Central memory CD8-positive, alpha-beta T cell (primary cell): ENCODE measurements around the gene FOXL3.

Experiments used
- ATAC-seq: fragments of 150-1000 bp; cut with Tn5 transposase; replicated peaks from 2 replicates; pipeline ENCODE4 v1.10.0; 2022; ENCODE audit warnings: mild to moderate bottlenecking, moderate FRiP score, moderate number of reproducible peaks; ENCODE audit not compliant: poor library complexity, severe bottlenecking; ENCODE audit errors: extremely low read depth
- DNase-seq, 2 donors: peaks; one replicate each; pipeline ENCODE4 v3.0.0; 2021; ENCODE audit warnings: low spot score in 2 of 2
- H3K27ac Mint-ChIP-seq: one replicate; pipeline ENCODE4 v1.8.0; 2022; ENCODE audit warnings: low read depth, mild to moderate bottlenecking, moderate library complexity, mixed read lengths
- H3K27me3 Mint-ChIP-seq: one replicate; pipeline ENCODE4 v1.8.0; 2022; ENCODE audit warnings: mixed read lengths
- H3K36me3 Mint-ChIP-seq: one replicate; pipeline ENCODE4 v1.8.0; 2022; ENCODE audit warnings: mild to moderate bottlenecking, moderate library complexity, mixed read lengths; ENCODE audit not compliant: insufficient read depth
- H3K4me1 Mint-ChIP-seq: one replicate; pipeline ENCODE4 v1.8.0; 2022; ENCODE audit warnings: mixed read lengths
- H3K4me3 Mint-ChIP-seq: one replicate; pipeline ENCODE4 v1.8.0; 2022; ENCODE audit warnings: mild to moderate bottlenecking, moderate library complexity, mixed read lengths
- H3K9me3 Mint-ChIP-seq: one replicate; pipeline ENCODE4 v1.8.0; 2022; ENCODE audit warnings: mixed read lengths

FOXL3 gene

GRCh38 chr7:298743-299142, 8.8 kb downstream of the FOXL3 start:
- no peak overlapping the region for H3K27ac Mint-ChIP-seq
- DNase-seq = no peak
- no peaks in the 10 kb centered on the region for H3K27me3 Mint-ChIP-seq
- no peaks in the 10 kb centered on the region for H3K36me3 Mint-ChIP-seq
- H3K4me1 Mint-ChIP-seq = no peaks in the 10 kb centered on the region
- no peak overlapping the region for H3K4me3 Mint-ChIP-seq
- ATAC-seq = no peak
- H3K9me3 Mint-ChIP-seq = no peaks in the 10 kb centered on the region

GRCh38 chr7:299169-299568, 9.2 kb downstream of the FOXL3 start:
- H3K4me3 Mint-ChIP-seq = no peak overlapping the region
- no peaks in the 10 kb centered on the region for H3K9me3 Mint-ChIP-seq
- no peaks in the 10 kb centered on the region for H3K36me3 Mint-ChIP-seq
- DNase-seq (no peak), ATAC-seq (no peak)
- H3K27ac Mint-ChIP-seq = no peak overlapping the region
- H3K4me1 Mint-ChIP-seq = no peaks in the 10 kb centered on the region
- H3K27me3 Mint-ChIP-seq = no peaks in the 10 kb centered on the region

GRCh38 chr7:299628-300027, 9.7 kb downstream of the FOXL3 start:
- Mint-ChIP-seq H3K4me1 (no peaks in the 10 kb centered on the region), H3K27ac (no peak overlapping the region), H3K9me3 (no peaks in the 10 kb centered on the region), H3K4me3 (no peak overlapping the region), H3K27me3 (no peaks in the 10 kb centered on the region), H3K36me3 (no peaks in the 10 kb centered on the region)
- DNase-seq = no peak
- ATAC-seq = no peak

GRCh38 chr7:300048-300447, 10.1 kb downstream of the FOXL3 start:
- DNase-seq (no peak), ATAC-seq (no peak)
- Mint-ChIP-seq H3K36me3 (no peaks in the 10 kb centered on the region), H3K9me3 (no peaks in the 10 kb centered on the region), H3K4me3 (no peak overlapping the region), H3K27ac (no peak overlapping the region), H3K4me1 (no peaks in the 10 kb centered on the region), H3K27me3 (no peaks in the 10 kb centered on the region)

- no peaks in the 10 kb centered on the region for H3K9me3 Mint-ChIP-seq
- H3K4me1 Mint-ChIP-seq = no peaks in the 10 kb centered on the region
- ATAC-seq (no peak), DNase-seq (no peak)
- H3K4me3 Mint-ChIP-seq = no peak overlapping the region
- H3K27me3 Mint-ChIP-seq = no peaks in the 10 kb centered on the region
- no peaks in the 10 kb centered on the region for H3K36me3 Mint-ChIP-seq
- H3K27ac Mint-ChIP-seq = no peak overlapping the region
These were observed 10.7 kb downstream of the FOXL3 start for GRCh38 chr7:300546-301290.

- Mint-ChIP-seq H3K36me3 (no peaks in the 10 kb centered on the region), H3K27ac (no peak overlapping the region), H3K4me3 (no peak overlapping the region), H3K27me3 (no peaks in the 10 kb centered on the region), H3K4me1 (no peaks in the 10 kb centered on the region), H3K9me3 (no peaks in the 10 kb centered on the region)
- DNase-seq (no peak), ATAC-seq (no peak)
These were observed 11.5 kb downstream of the FOXL3 start for GRCh38 chr7:301291-302053.

- Mint-ChIP-seq H3K4me1 (no peaks in the 10 kb centered on the region), H3K27me3 (peaks cover 7% of the 10 kb centered on the region), H3K4me3 (no peak overlapping the region), H3K27ac (no peak overlapping the region), H3K36me3 (no peaks in the 10 kb centered on the region), H3K9me3 (no peaks in the 10 kb centered on the region)
- DNase-seq (no peak), ATAC-seq (no peak)
These were observed 12.4 kb downstream of the FOXL3 start for GRCh38 chr7:302054-302992.

GRCh38 chr7:303425-303824, 13.5 kb downstream of the FOXL3 start:
- no peaks in the 10 kb centered on the region for H3K9me3 Mint-ChIP-seq
- H3K36me3 Mint-ChIP-seq = no peaks in the 10 kb centered on the region
- H3K27ac Mint-ChIP-seq = no peak overlapping the region
- H3K27me3 Mint-ChIP-seq = peaks cover 13% of the 10 kb centered on the region
- ATAC-seq (no peak), DNase-seq (no peak)
- H3K4me3 Mint-ChIP-seq = no peak overlapping the region
- no peaks in the 10 kb centered on the region for H3K4me1 Mint-ChIP-seq

- Mint-ChIP-seq H3K4me3 (no peak overlapping the region), H3K4me1 (no peaks in the 10 kb centered on the region), H3K27me3 (peaks cover 13% of the 10 kb centered on the region), H3K27ac (no peak overlapping the region), H3K9me3 (no peaks in the 10 kb centered on the region), H3K36me3 (no peaks in the 10 kb centered on the region)
- ATAC-seq (no peak), DNase-seq (no peak)
These were observed 14.1 kb downstream of the FOXL3 start for GRCh38 chr7:303884-304573.

GRCh38 chr7:304574-305409, 14.8 kb downstream of the FOXL3 start:
- ATAC-seq (no peak), DNase-seq (no peak)
- Mint-ChIP-seq H3K36me3 (no peaks in the 10 kb centered on the region), H3K4me3 (no peak overlapping the region), H3K9me3 (no peaks in the 10 kb centered on the region), H3K27me3 (peaks cover 13% of the 10 kb centered on the region), H3K27ac (no peak overlapping the region), H3K4me1 (no peaks in the 10 kb centered on the region)

GRCh38 chr7:305410-306151, 15.6 kb downstream of the FOXL3 start:
- Mint-ChIP-seq H3K4me1 (no peaks in the 10 kb centered on the region), H3K36me3 (no peaks in the 10 kb centered on the region), H3K27me3 (peaks cover 13% of the 10 kb centered on the region), H3K4me3 (no peak overlapping the region), H3K27ac (no peak overlapping the region), H3K9me3 (no peaks in the 10 kb centered on the region)
- DNase-seq (no peak), ATAC-seq (no peak)
